Activated T-cell treated with anti-CD3 and anti-CD28 coated beads for 48 hours (primary cell): ENCODE data around the gene CEMP1.
"Not testable (repeated sequence)": the region's sequence is repeated elsewhere in the genome, so short reads cannot be mapped to it uniquely, and the experiment has no call there.

Source experiments
- DNase-seq: peaks from one replicate; pipeline ENCODE4 v3.0.0-alpha.2; 2020; ENCODE audit warnings: low read depth

CEMP1 gene

DNA sequence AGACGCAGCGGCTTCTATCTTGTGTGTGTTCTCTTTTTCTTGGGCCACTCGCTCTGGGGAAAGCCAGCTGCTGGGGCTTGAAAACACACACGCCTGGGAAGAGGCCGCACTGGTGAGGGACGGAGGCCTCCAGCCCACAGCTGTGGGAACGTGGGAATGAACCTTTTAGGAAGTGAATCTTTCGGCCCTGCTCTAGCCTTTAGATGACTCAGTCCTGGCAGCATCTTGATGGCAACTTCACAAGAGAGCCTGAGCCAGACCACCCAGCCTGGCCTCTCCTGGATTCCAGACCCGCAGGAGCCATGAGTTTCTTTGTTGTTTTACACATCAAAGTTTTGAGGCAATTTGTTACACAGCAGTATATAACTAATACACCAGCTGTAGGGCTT lies 4.4 kb upstream of the CEMP1 start:
- no peak for DNase-seq

- DNase-seq = not testable (repeated sequence)
These were observed 3.1 kb upstream of the CEMP1 start for GRCh38 chr16:2534335-2534734.

- no peak for DNase-seq
These were observed 2.7 kb upstream of the CEMP1 start for GRCh38 chr16:2533912-2534311.

DNA sequence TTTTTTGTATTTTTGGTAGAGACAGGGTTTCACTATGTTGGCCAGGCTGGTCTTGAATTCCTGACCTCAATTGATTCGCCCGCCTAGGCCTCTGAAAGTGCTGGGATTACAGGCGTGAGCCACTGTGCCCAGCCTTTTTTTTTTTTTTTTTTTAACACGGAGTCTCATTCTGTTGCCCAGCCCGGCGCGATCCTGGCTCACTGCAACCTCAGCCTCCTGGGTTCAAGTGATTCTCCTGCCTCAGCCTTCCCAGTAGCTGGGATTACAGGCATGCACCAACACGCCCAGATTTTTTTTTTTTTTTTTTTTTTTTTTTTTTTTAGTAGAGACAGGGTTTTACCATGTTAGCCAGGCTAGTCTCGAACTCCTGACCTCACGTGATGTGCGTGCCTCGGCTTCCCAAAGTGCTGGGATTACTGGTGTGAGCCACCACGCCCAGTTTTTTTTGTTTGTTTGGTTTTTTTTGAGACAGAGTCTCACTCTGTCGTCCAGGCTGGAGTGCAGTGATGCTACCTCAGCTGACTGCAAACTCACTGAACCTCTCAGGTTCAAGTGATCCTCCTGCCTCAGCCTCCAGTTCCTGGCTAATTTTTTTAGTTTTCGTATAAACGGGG lies 2.0 kb upstream of the CEMP1 start:
- not testable (repeated sequence) for DNase-seq

- peak; percentile 60 for DNase-seq
These were observed 1.4 kb upstream of the CEMP1 start for GRCh38 chr16:2532494-2533141.

- peak; percentile 97 for DNase-seq
These were observed 687 bp upstream of the CEMP1 start for GRCh38 chr16:2531696-2532493.

DNA sequence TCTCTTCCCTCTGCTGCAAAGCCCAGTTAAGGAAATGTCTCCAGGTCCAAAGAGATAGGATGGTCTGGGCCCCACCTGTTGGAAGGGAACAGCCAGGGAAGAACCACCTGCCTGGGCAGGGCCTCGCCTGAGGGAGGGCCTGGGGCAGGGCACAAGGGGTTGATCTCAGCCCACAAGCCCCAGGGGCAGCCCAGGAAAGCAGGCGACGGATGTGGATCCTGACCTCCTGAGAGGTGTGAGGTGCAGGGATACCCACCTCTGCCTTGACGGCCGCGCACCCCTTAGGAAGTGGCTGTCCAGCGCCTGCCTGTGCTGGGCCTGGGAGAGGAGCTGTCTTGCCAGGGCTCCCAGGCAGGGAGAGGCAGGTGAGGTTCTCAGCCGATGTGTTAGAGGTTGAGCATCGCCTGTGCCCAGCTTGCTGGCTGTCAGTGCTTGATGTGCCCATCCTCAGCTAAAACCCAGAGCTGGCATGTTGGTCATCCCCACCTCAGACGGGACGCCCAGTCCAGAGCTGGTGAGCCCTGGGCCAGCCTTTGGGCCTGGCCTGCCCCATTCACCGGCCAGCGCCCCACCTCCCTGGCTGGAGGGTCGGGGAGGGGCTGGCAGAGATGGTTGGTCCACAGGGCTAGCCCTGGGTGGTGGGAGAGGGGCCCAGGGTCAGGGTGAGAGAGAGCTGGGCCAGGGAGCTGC lies 434 bp downstream of the CEMP1 start:
- DNase-seq = no peak

DNA sequence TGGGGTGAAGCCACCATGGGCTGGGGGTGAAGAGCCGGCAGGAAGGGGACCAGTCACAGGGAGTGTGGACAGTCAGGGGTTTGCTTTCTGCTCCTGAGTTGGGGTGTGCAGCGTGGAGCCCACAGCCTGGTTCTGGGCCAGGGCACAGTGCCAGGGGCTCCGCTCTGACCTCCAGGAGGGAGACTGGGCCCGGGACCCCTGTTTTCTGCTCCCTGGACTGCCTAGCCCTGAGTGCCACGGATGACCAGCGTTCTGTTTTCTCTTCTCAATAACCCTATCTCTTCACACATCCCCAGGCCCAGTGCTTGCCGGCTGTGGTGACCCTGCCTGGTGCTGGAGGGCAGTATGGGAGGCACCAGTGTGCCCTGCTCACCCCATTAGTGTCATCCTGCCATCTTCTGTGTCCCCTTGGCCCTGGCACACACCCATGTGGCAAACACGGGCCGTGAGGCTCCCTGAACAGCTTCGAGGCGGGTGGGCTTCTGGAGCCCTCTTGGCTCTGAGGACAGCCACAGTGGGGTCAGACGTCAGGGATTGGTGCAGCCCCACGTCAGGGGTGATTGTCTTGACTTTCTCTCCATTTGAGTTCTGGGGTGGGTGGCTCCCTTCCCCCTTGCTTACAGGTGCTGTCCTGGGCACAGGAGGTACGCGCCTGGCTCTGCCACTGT lies 1.1 kb downstream of the CEMP1 start:
- no peak for DNase-seq

DNA sequence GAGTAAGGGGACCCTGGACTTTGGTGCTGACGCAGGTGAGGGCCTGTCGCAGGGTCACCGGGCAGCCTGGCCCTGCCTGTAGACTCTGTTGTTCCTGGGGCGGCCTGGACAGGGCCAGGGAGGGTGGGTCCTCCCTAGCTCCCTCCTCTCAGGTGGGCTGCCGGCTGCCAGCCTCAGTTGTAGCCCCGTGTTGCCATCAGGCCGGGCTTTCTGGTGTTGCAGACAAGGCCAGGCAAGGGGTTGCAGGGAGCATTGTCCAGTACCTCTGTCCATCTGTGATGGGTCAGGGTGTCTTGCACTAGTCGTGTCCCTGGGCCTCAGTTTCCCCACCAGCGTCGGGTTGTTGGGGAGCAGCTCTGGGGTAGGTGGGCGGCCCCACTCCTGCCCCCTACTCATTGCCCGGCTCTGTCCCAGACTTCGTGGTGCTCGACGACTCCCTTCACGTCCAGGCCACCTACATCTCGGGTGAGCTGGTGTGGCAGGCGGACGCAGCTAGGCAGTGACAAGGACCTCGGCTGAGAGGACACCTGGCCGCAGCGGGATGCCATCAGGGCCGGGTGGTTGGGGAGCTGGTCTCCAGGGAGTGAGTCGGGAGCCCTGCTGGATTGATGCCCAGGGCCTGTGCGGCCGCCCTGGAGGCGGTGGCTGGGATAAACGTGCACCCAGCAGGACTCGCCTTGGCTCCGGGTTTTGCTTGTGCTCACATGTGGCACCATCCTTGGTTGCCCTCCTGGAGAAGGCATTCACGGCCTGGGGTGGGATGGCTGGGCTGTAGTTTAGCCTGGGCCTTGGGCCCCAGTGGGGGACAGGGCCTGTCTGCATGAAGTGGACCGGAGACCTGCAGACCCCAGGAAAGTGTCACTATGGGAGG lies 1.9 kb downstream of the CEMP1 start:
- DNase-seq = no peak

GRCh38 chr16:2528161-2529060 lies 2.8 kb downstream of the CEMP1 start:
- DNase-seq = no peak

- DNase-seq = no peak
These were observed 3.5 kb downstream of the CEMP1 start for GRCh38 chr16:2527784-2528100.

GRCh38 chr16:2527071-2527783 lies 4.0 kb downstream of the CEMP1 start:
- DNase-seq = no peak

- DNase-seq = no peak
These were observed 5.1 kb downstream of the CEMP1 start for GRCh38 chr16:2526135-2526534.

- no peak for DNase-seq
These were observed 6.8 kb downstream of the CEMP1 start for GRCh38 chr16:2524339-2524938.

GRCh38 chr16:2523801-2524231 lies 7.4 kb downstream of the CEMP1 start:
- DNase-seq = no peak

- peak; percentile 37 for DNase-seq
These were observed 10.2 kb downstream of the CEMP1 start for GRCh38 chr16:2520784-2521531.

- peak; percentile 88 for DNase-seq
These were observed 11.0 kb downstream of the CEMP1 start, which contains the start of gene AMDHD2 for GRCh38 chr16:2520097-2520783. AMDHD2 (plus strand) TSS chr16:2520371; CDS start chr16:2520459, 88 bp downstream.

DNA sequence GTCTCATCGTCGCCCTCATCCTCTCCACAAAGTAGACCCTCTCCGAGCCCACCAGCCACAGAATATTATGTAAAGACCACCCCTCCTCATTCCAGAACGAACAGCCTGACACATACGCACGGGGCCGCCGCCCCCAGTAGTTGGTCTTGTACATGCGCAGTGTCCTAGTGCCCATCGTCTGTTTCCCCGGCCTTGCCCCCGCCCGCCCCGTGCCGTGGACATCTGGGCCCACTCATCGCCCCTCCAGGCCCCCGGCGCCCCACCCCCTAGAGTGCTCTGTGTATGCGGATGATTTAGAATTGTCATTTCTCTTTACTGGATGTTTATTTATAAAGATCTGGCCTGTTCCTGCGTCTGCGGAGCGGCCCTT lies 11.5 kb downstream of the CEMP1 start:
- no peak for DNase-seq
